T-helper 17 cell (primary cell): Measurements from ENCODE around the gene EYA4. TPM values are rescaled to one million over a fixed set of nuclear protein-coding genes. Genes with fewer than 3 reads are reported as not detected.

Source experiments
- ATAC-seq: fragments of 150-1000 bp; cut with Tn5 transposase; 2 replicates; pipeline ENCODE4 v1.10.0; 2021; ENCODE audit warnings: mild to moderate bottlenecking, moderate library complexity
- DNase-seq, 3 donors: peaks; one replicate each; pipeline versions ENCODE4 v3.0.0 to v3.0.0-alpha.2; 2020 to 2021
- H3K9me3 ChIP-seq: one replicate; pipeline ENCODE4 v1.7.0; 2013; ENCODE audit warnings: low read length, mild to moderate bottlenecking; ENCODE audit not compliant: control insufficient read depth, poor library complexity, severe bottlenecking
- H3K27ac Mint-ChIP-seq: one replicate; pipeline ENCODE4 v1.8.0; 2022; ENCODE audit warnings: mild to moderate bottlenecking, moderate library complexity, mixed read lengths
- H3K27me3 Mint-ChIP-seq: one replicate; pipeline ENCODE4 v1.8.0; 2022; ENCODE audit warnings: mixed read lengths
- H3K36me3 Mint-ChIP-seq: one replicate; pipeline ENCODE4 v1.8.0; 2022; ENCODE audit warnings: low read depth, mixed read lengths
- H3K4me1 Mint-ChIP-seq: one replicate; pipeline ENCODE4 v1.8.0; 2022; ENCODE audit warnings: mild to moderate bottlenecking, mixed read lengths
- H3K4me3 Mint-ChIP-seq: one replicate; pipeline ENCODE4 v1.8.0; 2022; ENCODE audit warnings: mild to moderate bottlenecking, moderate library complexity, mixed read lengths
- total RNA-seq, 4 donors: library from RNA in 2 of 4; stranded (reverse) in 2 of 4; gene quantifications; one replicate each; pipeline ENCODE4 v1.2.3 and lab custom pipeline; 2022 to 2026

EYA4 gene
- total RNA-seq, 2 donors from 2014 or later: not detected

GRCh38 chr6:133225560-133225959 lies 15.6 kb upstream of the EYA4 start:
- peaks cover 6% of the 10 kb centered on the region for H3K27me3 Mint-ChIP-seq
- H3K9me3 ChIP-seq: no peaks in the 10 kb centered on the region
- no peaks in the 10 kb centered on the region for H3K4me1 Mint-ChIP-seq
- H3K4me3 Mint-ChIP-seq: no peak overlapping the region
- ATAC-seq (no peak), DNase-seq (no peak)
- no peak overlapping the region for H3K27ac Mint-ChIP-seq
- H3K36me3 Mint-ChIP-seq: no peaks in the 10 kb centered on the region

- DNase-seq: no peak
- ATAC-seq: no peak
- no peaks in the 10 kb centered on the region for H3K9me3 ChIP-seq
- H3K27ac Mint-ChIP-seq: no peak overlapping the region
- H3K36me3 Mint-ChIP-seq: no peaks in the 10 kb centered on the region
- peaks cover 6% of the 10 kb centered on the region for H3K27me3 Mint-ChIP-seq
- H3K4me3 Mint-ChIP-seq: no peak overlapping the region
- H3K4me1 Mint-ChIP-seq: no peaks in the 10 kb centered on the region
These were observed 13.8 kb upstream of the EYA4 start for GRCh38 chr6:133227344-133227743.

GRCh38 chr6:133230052-133230451 lies 11.1 kb upstream of the EYA4 start:
- Mint-ChIP-seq H3K27ac (no peak overlapping the region), H3K27me3 (peaks cover 6% of the 10 kb centered on the region), H3K4me1 (no peaks in the 10 kb centered on the region), H3K36me3 (no peaks in the 10 kb centered on the region), H3K4me3 (no peak overlapping the region)
- ATAC-seq (no peak), DNase-seq (no peak)
- no peaks in the 10 kb centered on the region for H3K9me3 ChIP-seq

- H3K36me3 Mint-ChIP-seq: no peaks in the 10 kb centered on the region
- no peak overlapping the region for H3K4me3 Mint-ChIP-seq
- DNase-seq (no peak), ATAC-seq (no peak)
- no peaks in the 10 kb centered on the region for H3K9me3 ChIP-seq
- no peaks in the 10 kb centered on the region for H3K4me1 Mint-ChIP-seq
- H3K27ac Mint-ChIP-seq: no peak overlapping the region
- peaks cover 15% of the 10 kb centered on the region for H3K27me3 Mint-ChIP-seq
These were observed 5.9 kb upstream of the EYA4 start for GRCh38 chr6:133235221-133235620.

GRCh38 chr6:133236932-133237331 lies 4.2 kb upstream of the EYA4 start:
- Mint-ChIP-seq H3K36me3 (no peaks in the 10 kb centered on the region), H3K27me3 (peaks cover 21% of the 10 kb centered on the region), H3K4me1 (no peaks in the 10 kb centered on the region), H3K4me3 (no peak overlapping the region), H3K27ac (no peak overlapping the region)
- no peak for DNase-seq
- ATAC-seq: no peak
- no peaks in the 10 kb centered on the region for H3K9me3 ChIP-seq

- no peak for ATAC-seq
- peaks cover 40% of the 10 kb centered on the region for H3K27me3 Mint-ChIP-seq
- no peak for DNase-seq
- no peaks in the 10 kb centered on the region for H3K9me3 ChIP-seq
- H3K4me3 Mint-ChIP-seq: peak overlapping the region; percentile 33
- no peak overlapping the region for H3K27ac Mint-ChIP-seq
- no peaks in the 10 kb centered on the region for H3K36me3 Mint-ChIP-seq
- H3K4me1 Mint-ChIP-seq: peaks cover 5% of the 10 kb centered on the region
These were observed 559 bp upstream of the EYA4 start for GRCh38 chr6:133240511-133241085.

- H3K9me3 ChIP-seq: no peaks in the 10 kb centered on the region
- Mint-ChIP-seq H3K27me3 (peaks cover 38% of the 10 kb centered on the region), H3K36me3 (no peaks in the 10 kb centered on the region), H3K4me1 (peaks cover 5% of the 10 kb centered on the region), H3K4me3 (peak overlapping the region; percentile 67), H3K27ac (no peak overlapping the region)
- ATAC-seq (no peak), DNase-seq (no peak)
These were observed 912 bp downstream of the EYA4 start for GRCh38 chr6:133241901-133242636.

GRCh38 chr6:133242637-133243585 lies 1.8 kb downstream of the EYA4 start:
- H3K27ac Mint-ChIP-seq: no peak overlapping the region
- H3K4me3 Mint-ChIP-seq: no peak overlapping the region
- DNase-seq: no peak

GRCh38 chr6:133243723-133244305 lies 2.7 kb downstream of the EYA4 start:
- no peaks in the 10 kb centered on the region for H3K9me3 ChIP-seq
- peaks cover 45% of the 10 kb centered on the region for H3K27me3 Mint-ChIP-seq
- no peak overlapping the region for H3K4me3 Mint-ChIP-seq
- no peak for ATAC-seq
- no peaks in the 10 kb centered on the region for H3K36me3 Mint-ChIP-seq
- no peak for DNase-seq
- no peak overlapping the region for H3K27ac Mint-ChIP-seq
- peaks cover 5% of the 10 kb centered on the region for H3K4me1 Mint-ChIP-seq

More at GRCh38 chr6:133242637-133243585, 1.8 kb downstream of the EYA4 start:
- Mint-ChIP-seq H3K4me1 (peaks cover 5% of the 10 kb centered on the region), H3K27me3 (peaks cover 42% of the 10 kb centered on the region), H3K36me3 (no peaks in the 10 kb centered on the region)
- ATAC-seq: no peak
- H3K9me3 ChIP-seq: no peaks in the 10 kb centered on the region

GRCh38 chr6:133244519-133244918 lies 3.4 kb downstream of the EYA4 start:
- no peak overlapping the region for H3K4me3 Mint-ChIP-seq
- peaks cover 46% of the 10 kb centered on the region for H3K27me3 Mint-ChIP-seq
- no peaks in the 10 kb centered on the region for H3K36me3 Mint-ChIP-seq
- H3K4me1 Mint-ChIP-seq: peaks cover 5% of the 10 kb centered on the region
- no peaks in the 10 kb centered on the region for H3K9me3 ChIP-seq
- no peak for ATAC-seq
- H3K27ac Mint-ChIP-seq: no peak overlapping the region
- no peak for DNase-seq

- Mint-ChIP-seq H3K27ac (no peak overlapping the region), H3K4me3 (no peak overlapping the region), H3K4me1 (peaks cover 5% of the 10 kb centered on the region), H3K27me3 (peaks cover 46% of the 10 kb centered on the region), H3K36me3 (no peaks in the 10 kb centered on the region)
- no peaks in the 10 kb centered on the region for H3K9me3 ChIP-seq
- ATAC-seq (no peak), DNase-seq (no peak)
These were observed 3.9 kb downstream of the EYA4 start for GRCh38 chr6:133245007-133245406.

GRCh38 chr6:133245422-133245903 lies 4.3 kb downstream of the EYA4 start:
- H3K27me3 Mint-ChIP-seq: peaks cover 43% of the 10 kb centered on the region
- peaks cover 5% of the 10 kb centered on the region for H3K4me1 Mint-ChIP-seq
- H3K4me3 Mint-ChIP-seq: no peak overlapping the region
- DNase-seq (no peak), ATAC-seq (no peak)
- H3K36me3 Mint-ChIP-seq: no peaks in the 10 kb centered on the region
- H3K27ac Mint-ChIP-seq: no peak overlapping the region
- H3K9me3 ChIP-seq: no peaks in the 10 kb centered on the region

- H3K27ac Mint-ChIP-seq: no peak overlapping the region
- ATAC-seq (no peak), DNase-seq (no peak)
- no peaks in the 10 kb centered on the region for H3K9me3 ChIP-seq
- no peaks in the 10 kb centered on the region for H3K36me3 Mint-ChIP-seq
- H3K4me1 Mint-ChIP-seq: peaks cover 5% of the 10 kb centered on the region
- H3K4me3 Mint-ChIP-seq: no peak overlapping the region
- H3K27me3 Mint-ChIP-seq: peaks cover 33% of the 10 kb centered on the region
These were observed 6.4 kb downstream of the EYA4 start for GRCh38 chr6:133247581-133247980.
